SJSA1 (cell line): ENCODE results near the gene ZBP1. TPM values are rescaled to one million over a fixed set of nuclear protein-coding genes. Genes with fewer than 3 reads are reported as not detected.

Source experiments
- DNase-seq, 2 experiments: peaks; one replicate each; pipeline ENCODE4 v3.0.0-alpha.2; 2015 to 2020; ENCODE audit warnings: low spot score in 2 of 2, low read depth in 1 of 2
- H3K27ac ChIP-seq: fragments of 250-450 bp; sonication (Bioruptor Pico); 2 replicates; pipeline ENCODE4 v1.5.1; 2020; ENCODE audit warnings: mild to moderate bottlenecking, moderate library complexity
- H3K27me3 ChIP-seq: fragments of 250-450 bp; sonication (Bioruptor Pico); replicated peaks from 2 replicates; pipeline ENCODE4 v1.5.1; 2020; ENCODE audit warnings: mild to moderate bottlenecking, moderate library complexity
- H3K36me3 ChIP-seq: fragments of 250-450 bp; sonication (Bioruptor Pico); 2 replicates; pipeline ENCODE4 v1.5.1; 2020; ENCODE audit warnings: mild to moderate bottlenecking
- H3K4me1 ChIP-seq: fragments of 250-450 bp; sonication (Bioruptor Pico); replicated peaks from 2 replicates; pipeline ENCODE4 v1.6.1; 2021; ENCODE audit warnings: mild to moderate bottlenecking
- H3K4me3 ChIP-seq: fragments of 250-450 bp; sonication (Bioruptor Pico); 2 replicates; pipeline ENCODE4 v1.5.1; 2020; ENCODE audit warnings: mild to moderate bottlenecking
- H3K9me3 ChIP-seq: fragments of 250-450 bp; sonication (Bioruptor Pico); replicated peaks from 2 replicates; pipeline ENCODE4 v1.5.1; 2020; ENCODE audit warnings: mild to moderate bottlenecking
- total RNA-seq: library from RNA; depleted of rRNA; stranded (reverse); fragments of >200 nt; shearing (Covaris generic); gene quantifications from 2 replicates; pipeline ENCODE4 v1.2.3, GENCODE V29; 2014; rRNA removed

The ZBP1 gene
- total RNA-seq, result not detected in 2 replicates

GRCh38 chr20:57620274-57620990 is at the start of gene ZBP1:
TSS of gene ZBP1 (minus strand) at chr20:57620426. CDS start at chr20:57620295, 131 bp downstream.
- Histone ChIP-seq H3K4me1 (peaks cover 6% of the 10 kb centered on the region; the same call in 1 of the 2 replicates), H3K27me3 (peaks cover 9% of the 10 kb centered on the region; the same call in 1 of the 2 replicates), H3K4me3 (no peak within 1 kb of the TSS), H3K36me3 (no peaks in the 10 kb centered on the region), H3K27ac (no peak within 1 kb of the TSS), H3K9me3 (no peaks in the 10 kb centered on the region; the same call in 1 of the 2 replicates)
- DNase-seq, result no peak

GRCh38 chr20:57669632-57670031 is 49.4 kb upstream of the ZBP1 start:
- no peaks in the 10 kb centered on the region for H3K4me1 ChIP-seq
- H3K9me3 ChIP-seq, result no peaks in the 10 kb centered on the region
- no peaks in the 10 kb centered on the region for H3K27me3 ChIP-seq
- DNase-seq, result no peak
- no peak overlapping the region for H3K4me3 ChIP-seq
- H3K27ac ChIP-seq, result no peak overlapping the region
- no peaks in the 10 kb centered on the region for H3K36me3 ChIP-seq

GRCh38 chr20:57667924-57668782 is 47.9 kb upstream of the ZBP1 start:
- Histone ChIP-seq H3K27ac (no peak overlapping the region), H3K4me1 (no peaks in the 10 kb centered on the region), H3K36me3 (no peaks in the 10 kb centered on the region), H3K4me3 (no peak overlapping the region), H3K27me3 (no peaks in the 10 kb centered on the region), H3K9me3 (no peaks in the 10 kb centered on the region)
- DNase-seq, result no peak

- no peaks in the 10 kb centered on the region for H3K9me3 ChIP-seq
- DNase-seq, result no peak
- no peak overlapping the region for H3K4me3 ChIP-seq
- H3K4me1 ChIP-seq, result no peaks in the 10 kb centered on the region
- H3K36me3 ChIP-seq, result no peaks in the 10 kb centered on the region
- H3K27me3 ChIP-seq, result no peaks in the 10 kb centered on the region
- no peak overlapping the region for H3K27ac ChIP-seq
Measured at GRCh38 chr20:57667388-57667787, 47.2 kb upstream of the ZBP1 start.

GRCh38 chr20:57666834-57667157 is 46.6 kb upstream of the ZBP1 start:
- no peak overlapping the region for H3K4me3 ChIP-seq
- H3K4me1 ChIP-seq, result no peaks in the 10 kb centered on the region
- DNase-seq, result no peak
- no peaks in the 10 kb centered on the region for H3K36me3 ChIP-seq
- H3K27ac ChIP-seq, result no peak overlapping the region
- no peaks in the 10 kb centered on the region for H3K27me3 ChIP-seq
- H3K9me3 ChIP-seq, result no peaks in the 10 kb centered on the region

- H3K4me1 ChIP-seq, result no peaks in the 10 kb centered on the region
- no peak for DNase-seq
- no peaks in the 10 kb centered on the region for H3K27me3 ChIP-seq
- H3K36me3 ChIP-seq, result no peaks in the 10 kb centered on the region
- no peak overlapping the region for H3K4me3 ChIP-seq
- no peaks in the 10 kb centered on the region for H3K9me3 ChIP-seq
- no peak overlapping the region for H3K27ac ChIP-seq
Measured at GRCh38 chr20:57666106-57666833, 46.0 kb upstream of the ZBP1 start.

GRCh38 chr20:57665589-57665971 is 45.4 kb upstream of the ZBP1 start:
- Histone ChIP-seq H3K27me3 (no peaks in the 10 kb centered on the region), H3K4me3 (no peak overlapping the region), H3K36me3 (no peaks in the 10 kb centered on the region), H3K4me1 (no peaks in the 10 kb centered on the region), H3K9me3 (no peaks in the 10 kb centered on the region), H3K27ac (no peak overlapping the region)
- no peak for DNase-seq

- Histone ChIP-seq H3K4me3 (no peak overlapping the region), H3K9me3 (no peaks in the 10 kb centered on the region), H3K36me3 (no peaks in the 10 kb centered on the region), H3K4me1 (no peaks in the 10 kb centered on the region), H3K27ac (no peak overlapping the region), H3K27me3 (no peaks in the 10 kb centered on the region)
- no peak for DNase-seq
Measured at GRCh38 chr20:57664924-57665588, 44.8 kb upstream of the ZBP1 start.

GRCh38 chr20:57664476-57664875 is 44.2 kb upstream of the ZBP1 start:
- Histone ChIP-seq H3K4me3 (no peak overlapping the region), H3K36me3 (no peaks in the 10 kb centered on the region), H3K27me3 (no peaks in the 10 kb centered on the region), H3K4me1 (no peaks in the 10 kb centered on the region), H3K9me3 (no peaks in the 10 kb centered on the region), H3K27ac (no peak overlapping the region)
- no peak for DNase-seq

GRCh38 chr20:57663681-57664451 is 43.6 kb upstream of the ZBP1 start:
- H3K4me1 ChIP-seq, result no peaks in the 10 kb centered on the region
- DNase-seq, result no peak

GRCh38 chr20:57663241-57663640 is 43.0 kb upstream of the ZBP1 start:
- Histone ChIP-seq H3K27me3 (no peaks in the 10 kb centered on the region), H3K4me1 (no peaks in the 10 kb centered on the region), H3K36me3 (0 out of 2 replicates have a peak, but pooled peaks cover 2% of the 10 kb centered on the region), H3K4me3 (no peak overlapping the region), H3K9me3 (no peaks in the 10 kb centered on the region), H3K27ac (no peak overlapping the region)
- no peak for DNase-seq

More at GRCh38 chr20:57663681-57664451, 43.6 kb upstream of the ZBP1 start:
- Histone ChIP-seq H3K4me3 (no peak overlapping the region), H3K9me3 (no peaks in the 10 kb centered on the region), H3K27me3 (no peaks in the 10 kb centered on the region), H3K36me3 (no peaks in the 10 kb centered on the region), H3K27ac (no peak overlapping the region)

GRCh38 chr20:57662456-57663240 is 42.4 kb upstream of the ZBP1 start:
- no peak for DNase-seq
- Histone ChIP-seq H3K27me3 (no peaks in the 10 kb centered on the region), H3K36me3 (0 out of 2 replicates have a peak, but pooled peaks cover 5% of the 10 kb centered on the region), H3K9me3 (no peaks in the 10 kb centered on the region), H3K4me1 (no peaks in the 10 kb centered on the region), H3K27ac (no peak overlapping the region), H3K4me3 (no peak overlapping the region)
